GM12874 (cell line): ENCODE data around the gene KITLG.

Experiments used
- TF ChIP-seq, protein P1 (sequence below): IDR thresholded peaks from 2 replicates; pipeline ENCODE4 v1.5.1; 2011; ENCODE audit warnings: low read depth, mild to moderate bottlenecking, control low read depth, low read length, moderate library complexity; ENCODE audit not compliant: insufficient read depth

Gene KITLG

DNA sequence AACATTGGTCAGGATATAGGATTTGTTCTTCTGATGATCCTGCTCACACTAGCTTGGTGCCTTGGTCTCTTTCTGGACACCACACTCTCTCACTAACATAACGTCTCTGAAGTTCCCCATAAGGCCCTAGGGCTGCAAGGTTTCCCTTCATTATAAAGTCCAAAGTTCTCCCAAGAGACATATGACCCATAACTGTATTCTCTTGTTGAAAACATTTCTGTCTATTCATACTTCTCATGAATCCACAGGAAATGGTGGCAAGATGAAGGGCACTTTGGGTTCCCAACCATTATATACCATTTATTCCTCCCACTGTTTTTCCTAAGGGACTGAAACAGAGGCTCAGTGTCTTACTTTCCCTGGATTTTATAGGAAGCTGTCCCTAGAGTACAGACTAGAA, 37.1 kb upstream of the KITLG start:
- TF ChIP-seq, protein P1, sequence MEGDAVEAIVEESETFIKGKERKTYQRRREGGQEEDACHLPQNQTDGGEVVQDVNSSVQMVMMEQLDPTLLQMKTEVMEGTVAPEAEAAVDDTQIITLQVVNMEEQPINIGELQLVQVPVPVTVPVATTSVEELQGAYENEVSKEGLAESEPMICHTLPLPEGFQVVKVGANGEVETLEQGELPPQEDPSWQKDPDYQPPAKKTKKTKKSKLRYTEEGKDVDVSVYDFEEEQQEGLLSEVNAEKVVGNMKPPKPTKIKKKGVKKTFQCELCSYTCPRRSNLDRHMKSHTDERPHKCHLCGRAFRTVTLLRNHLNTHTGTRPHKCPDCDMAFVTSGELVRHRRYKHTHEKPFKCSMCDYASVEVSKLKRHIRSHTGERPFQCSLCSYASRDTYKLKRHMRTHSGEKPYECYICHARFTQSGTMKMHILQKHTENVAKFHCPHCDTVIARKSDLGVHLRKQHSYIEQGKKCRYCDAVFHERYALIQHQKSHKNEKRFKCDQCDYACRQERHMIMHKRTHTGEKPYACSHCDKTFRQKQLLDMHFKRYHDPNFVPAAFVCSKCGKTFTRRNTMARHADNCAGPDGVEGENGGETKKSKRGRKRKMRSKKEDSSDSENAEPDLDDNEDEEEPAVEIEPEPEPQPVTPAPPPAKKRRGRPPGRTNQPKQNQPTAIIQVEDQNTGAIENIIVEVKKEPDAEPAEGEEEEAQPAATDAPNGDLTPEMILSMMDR: no peak

DNA sequence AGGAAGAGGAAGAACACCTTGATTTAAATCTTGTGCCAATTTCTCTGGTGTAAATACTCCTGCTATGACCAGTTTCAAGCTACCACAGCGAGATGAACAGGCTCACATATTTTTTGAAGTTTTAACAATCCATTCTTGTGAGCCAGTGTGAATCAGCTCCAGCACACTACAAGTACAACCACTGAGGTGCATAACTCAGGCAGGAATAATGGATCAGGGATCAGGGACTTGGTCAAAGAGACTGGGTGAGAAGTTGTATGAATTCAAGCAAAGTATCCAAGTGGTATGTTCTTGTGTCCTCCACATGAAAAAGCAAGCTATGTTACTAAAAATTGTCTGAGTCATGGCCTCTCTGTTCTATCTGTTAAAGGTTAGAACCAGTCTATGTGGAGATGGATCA, 35.2 kb upstream of the KITLG start:
- TF ChIP-seq, protein P1: no peak

DNA sequence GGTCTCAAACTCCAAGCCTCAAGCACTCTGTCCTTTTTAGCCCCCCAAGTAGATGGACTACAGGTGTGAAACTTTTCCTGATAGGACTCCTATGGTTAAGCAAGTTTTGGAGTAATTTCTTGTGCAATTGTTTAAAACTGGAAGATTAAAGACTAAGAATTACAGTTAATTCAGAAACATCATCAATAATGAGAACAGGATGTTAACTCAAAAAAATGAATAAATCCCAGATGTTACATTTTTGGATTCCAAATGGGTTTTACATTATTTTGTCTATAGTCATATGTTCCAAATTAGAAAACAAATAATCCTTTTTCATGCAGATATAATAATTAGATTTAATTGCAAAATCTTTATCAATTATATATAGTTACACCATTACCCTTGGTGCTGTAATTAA, 24.4 kb upstream of the KITLG start:
- TF ChIP-seq, protein P1: no peak

DNA sequence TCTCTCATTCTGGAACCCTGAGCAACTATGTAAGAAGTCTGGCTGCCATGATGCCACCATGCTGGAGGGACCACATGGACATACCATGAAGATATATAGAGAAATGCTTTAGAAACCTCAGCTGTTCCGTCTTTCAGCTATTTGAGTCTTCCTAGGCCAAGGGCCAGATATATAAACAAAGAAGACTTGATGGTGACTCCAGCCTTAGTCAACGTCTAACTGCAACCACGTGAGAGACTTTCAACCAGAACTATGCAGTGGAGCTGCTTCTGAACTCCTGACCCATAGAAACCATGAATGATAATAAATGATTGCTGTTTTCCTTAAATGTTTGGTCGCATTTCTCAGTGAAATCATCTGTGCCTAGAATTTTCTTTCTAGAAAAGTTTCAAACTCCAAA, 20.0 kb upstream of the KITLG start:
- TF ChIP-seq, protein P1: no peak

DNA sequence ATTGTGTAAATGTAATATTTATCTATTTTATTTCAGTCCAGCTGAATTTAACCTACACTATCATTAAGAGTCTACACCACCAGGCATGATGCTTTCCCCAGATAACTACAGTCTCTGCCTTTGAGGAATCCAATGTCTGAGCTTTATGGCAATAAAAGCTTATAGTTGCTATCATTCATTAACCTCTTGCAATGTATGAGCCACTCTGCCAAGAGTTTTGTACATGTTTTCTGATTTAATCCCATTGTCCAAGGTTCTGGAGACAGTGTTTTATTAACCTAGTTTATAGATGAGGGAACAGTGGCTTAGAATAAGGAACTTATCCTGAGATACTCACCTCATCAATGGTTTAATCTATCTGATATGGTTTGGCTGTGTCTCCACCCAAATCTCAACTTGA, 17.1 kb upstream of the KITLG start:
- TF ChIP-seq, protein P1: no peak

DNA sequence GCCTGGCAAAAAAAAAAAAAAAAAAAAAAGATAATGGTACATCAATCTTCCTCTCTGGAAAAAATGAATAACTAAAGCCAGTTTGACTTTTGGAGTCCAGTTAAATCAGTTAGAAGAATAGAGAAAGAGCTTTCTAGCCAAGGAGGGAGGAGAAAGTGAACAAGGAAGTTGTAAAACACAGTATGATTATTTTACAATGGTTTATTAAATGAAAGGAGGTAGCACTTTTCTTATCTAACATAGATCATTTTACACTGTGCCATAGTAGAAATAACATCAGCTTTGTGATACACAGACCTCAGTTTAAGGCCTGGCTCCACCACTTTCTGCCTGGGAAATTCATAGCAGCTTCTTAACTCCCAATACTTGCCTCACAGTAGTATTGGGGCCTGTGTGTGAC, 15.4 kb upstream of the KITLG start:
- TF ChIP-seq, protein P1: no peak

DNA sequence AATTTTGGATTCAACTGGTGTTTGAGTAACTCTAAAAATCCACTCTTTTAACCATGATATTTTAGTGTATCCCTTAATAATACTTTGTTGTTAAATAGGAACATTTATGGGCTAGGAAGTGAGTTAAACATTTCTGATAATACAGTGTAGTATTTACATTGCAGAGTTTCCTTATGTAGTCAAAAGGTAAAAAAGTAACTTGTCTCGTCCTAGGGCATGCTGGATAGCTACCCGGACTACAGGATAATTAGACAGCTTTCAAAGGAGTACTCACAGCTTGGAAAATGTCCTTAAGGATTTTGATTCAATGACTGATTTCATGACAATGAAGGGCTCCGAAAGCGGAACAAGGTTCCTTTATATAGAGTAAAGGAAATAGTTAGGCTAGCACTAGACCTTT, 14.5 kb upstream of the KITLG start:
- TF ChIP-seq, protein P1: no peak

DNA sequence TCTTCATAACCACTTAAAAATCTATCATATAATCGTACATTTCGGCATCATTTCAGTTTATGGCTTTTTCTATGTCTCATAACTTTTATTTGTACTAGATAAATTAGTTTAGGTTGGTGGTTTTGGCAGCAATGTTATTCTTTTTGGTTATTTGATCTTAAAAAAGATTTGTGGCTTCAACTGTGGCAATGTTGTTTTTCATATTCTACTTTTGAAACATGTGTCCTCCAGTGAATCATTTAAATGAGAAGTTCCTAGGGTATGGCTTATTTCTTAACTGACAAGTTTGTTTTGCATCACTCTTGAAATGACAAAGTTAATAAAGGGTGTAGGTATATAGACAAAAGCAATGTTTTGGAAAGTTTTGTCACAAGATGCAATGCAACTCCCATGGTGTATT, 11.1 kb upstream of the KITLG start:
- TF ChIP-seq, protein P1: no peak
